Measurements from ENCODE around the gene SLIT1. TPM values are rescaled to one million over a fixed set of nuclear protein-coding genes. Genes with fewer than 3 reads are reported as not detected.

The SLIT1 gene
- total RNA-seq, 2 experiments from 2014 or later = 0.13 to 1.0 TPM

- Histone ChIP-seq H3K4me2 (ENCODE audit: low read length) (no peak overlapping the region), H3K4me3 (ENCODE audit: low read depth, low read length, poor library complexity, severe bottlenecking) (no peak overlapping the region), H4K20me1 (ENCODE audit: insufficient read depth, low read length) (no peaks in the 10 kb centered on the region), H3K36me3 (ENCODE audit: insufficient read depth, low read length) (no peaks in the 10 kb centered on the region), H2AFZ (ENCODE audit: low read length) (no peak overlapping the region), H3K27ac (ENCODE audit: low read depth, low read length, poor library complexity, severe bottlenecking) (no peak overlapping the region), H3K79me2 (ENCODE audit: insufficient read depth, low read depth, low read length) (no peaks in the 10 kb centered on the region), H3K9me2 (ENCODE audit: insufficient read depth, low read length) (no peaks in the 10 kb centered on the region), H3K9me3 (ENCODE audit: low read length) (no peaks in the 10 kb centered on the region), H3K4me1 (ENCODE audit: insufficient read depth, low read length, poor library complexity, severe bottlenecking) (peaks cover 64% of the 10 kb centered on the region)
- CTCF ChIA-PET (ENCODE audit: unreplicated experiment) = no interaction called here
- no peak for DNase-seq (ENCODE audit: low spot score)
- BruUV-seq (replicated peaks) = no TSS peak
- POLR2A ChIA-PET = no interaction called here
- TF ChIP-seq EZH2phosphoT487 (IDR thresholded peaks at IDR 0.05; ENCODE audit: borderline replicate concordance, low read depth, low read length) (no peak), CTCF (conservative IDR thresholded peaks at IDR 0.05; ENCODE audit: low read length) (no peak)
- intact Hi-C loops (cut with micrococcal nuclease; ENCODE audit: unreplicated experiment) = no loop called here
These were observed 166.4 kb downstream of the SLIT1 start for GRCh38 chr10:97019213-97019844.

GRCh38 chr10:97018251-97019212, 167.2 kb downstream of the SLIT1 start:
- no peak for TF ChIP-seq EZH2phosphoT487 (IDR thresholded peaks at IDR 0.05; ENCODE audit: borderline replicate concordance, low read depth, low read length)
- no peak for TF ChIP-seq CTCF (conservative IDR thresholded peaks at IDR 0.05; ENCODE audit: low read length)

More at GRCh38 chr10:97018251-97019212, 167.2 kb downstream of the SLIT1 start:
- no peak overlapping the region for H3K4me2 ChIP-seq (ENCODE audit: low read length)
- ChIA-PET CTCF (ENCODE audit: unreplicated experiment) (no interaction called here), POLR2A (interaction anchor here (0.7 kb wide), 1 partner anchor 31 kb away, joined by 5 read pairs; no protein-coding TSS in a partner anchor)
- H3K79me2 ChIP-seq (ENCODE audit: insufficient read depth, low read depth, low read length) = no peaks in the 10 kb centered on the region
- DNase-seq (ENCODE audit: low spot score) = no peak
- no peaks in the 10 kb centered on the region for H3K9me2 ChIP-seq (ENCODE audit: insufficient read depth, low read length)
- no peak overlapping the region for H3K4me3 ChIP-seq (ENCODE audit: low read depth, low read length, poor library complexity, severe bottlenecking)
- no peak overlapping the region for H2AFZ ChIP-seq (ENCODE audit: low read length)
- no peaks in the 10 kb centered on the region for H4K20me1 ChIP-seq (ENCODE audit: insufficient read depth, low read length)
- no TSS peak for BruUV-seq (replicated peaks)
- no peak overlapping the region for H3K27ac ChIP-seq (ENCODE audit: low read depth, low read length, poor library complexity, severe bottlenecking)
- H3K9me3 ChIP-seq (ENCODE audit: low read length) = no peaks in the 10 kb centered on the region
- intact Hi-C loops (cut with micrococcal nuclease; ENCODE audit: unreplicated experiment) = no loop called here
- H3K4me1 ChIP-seq (ENCODE audit: insufficient read depth, low read length, poor library complexity, severe bottlenecking) = peaks cover 56% of the 10 kb centered on the region
- H3K36me3 ChIP-seq (ENCODE audit: insufficient read depth, low read length) = no peaks in the 10 kb centered on the region
